ENCODE data around the gene FSTL1.
A peak's percentile ranks its signal among the peaks of the same experiment; 100 is the strongest.

FSTL1 gene, protein sequence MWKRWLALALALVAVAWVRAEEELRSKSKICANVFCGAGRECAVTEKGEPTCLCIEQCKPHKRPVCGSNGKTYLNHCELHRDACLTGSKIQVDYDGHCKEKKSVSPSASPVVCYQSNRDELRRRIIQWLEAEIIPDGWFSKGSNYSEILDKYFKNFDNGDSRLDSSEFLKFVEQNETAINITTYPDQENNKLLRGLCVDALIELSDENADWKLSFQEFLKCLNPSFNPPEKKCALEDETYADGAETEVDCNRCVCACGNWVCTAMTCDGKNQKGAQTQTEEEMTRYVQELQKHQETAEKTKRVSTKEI

DNA sequence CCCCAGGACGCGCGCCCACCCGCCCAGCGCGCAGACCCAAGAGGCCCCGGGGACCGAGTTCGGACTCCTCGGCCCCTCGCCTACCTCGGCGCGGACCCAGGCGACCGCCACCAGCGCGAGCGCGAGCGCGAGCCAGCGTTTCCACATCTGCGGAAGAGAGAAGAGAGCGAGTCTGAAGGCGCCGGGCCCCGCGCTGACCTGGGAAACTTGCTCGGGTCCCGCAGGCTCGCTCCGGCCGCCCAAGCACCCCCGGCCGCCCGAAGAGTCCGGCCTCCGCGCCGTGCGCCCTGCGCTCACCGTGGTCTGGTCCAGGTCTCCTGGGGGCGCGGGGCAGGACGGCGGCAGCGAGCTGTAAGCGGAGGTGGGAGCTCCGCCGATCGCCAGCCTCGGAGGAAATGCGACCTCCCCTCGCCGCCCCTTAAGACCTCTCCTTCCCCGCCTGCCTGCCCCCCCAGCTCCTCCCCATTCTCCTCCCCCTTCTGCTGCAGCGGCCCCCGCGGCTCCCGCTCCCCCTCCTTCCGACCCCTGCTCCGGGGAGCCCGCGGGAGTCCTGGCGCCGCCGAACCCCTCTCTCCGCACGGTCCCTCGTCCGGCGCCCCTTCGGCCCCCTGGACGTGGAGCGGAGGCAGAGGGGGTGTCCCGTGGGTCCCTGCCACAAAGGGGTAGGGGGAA lies at the start of gene FSTL1:
FSTL1 (minus strand) TSS at position 393 of the 672 bp plus-strand sequence; CDS start at position 147, 246 bp downstream.
- DNase-seq: peak; percentile 25

DNA sequence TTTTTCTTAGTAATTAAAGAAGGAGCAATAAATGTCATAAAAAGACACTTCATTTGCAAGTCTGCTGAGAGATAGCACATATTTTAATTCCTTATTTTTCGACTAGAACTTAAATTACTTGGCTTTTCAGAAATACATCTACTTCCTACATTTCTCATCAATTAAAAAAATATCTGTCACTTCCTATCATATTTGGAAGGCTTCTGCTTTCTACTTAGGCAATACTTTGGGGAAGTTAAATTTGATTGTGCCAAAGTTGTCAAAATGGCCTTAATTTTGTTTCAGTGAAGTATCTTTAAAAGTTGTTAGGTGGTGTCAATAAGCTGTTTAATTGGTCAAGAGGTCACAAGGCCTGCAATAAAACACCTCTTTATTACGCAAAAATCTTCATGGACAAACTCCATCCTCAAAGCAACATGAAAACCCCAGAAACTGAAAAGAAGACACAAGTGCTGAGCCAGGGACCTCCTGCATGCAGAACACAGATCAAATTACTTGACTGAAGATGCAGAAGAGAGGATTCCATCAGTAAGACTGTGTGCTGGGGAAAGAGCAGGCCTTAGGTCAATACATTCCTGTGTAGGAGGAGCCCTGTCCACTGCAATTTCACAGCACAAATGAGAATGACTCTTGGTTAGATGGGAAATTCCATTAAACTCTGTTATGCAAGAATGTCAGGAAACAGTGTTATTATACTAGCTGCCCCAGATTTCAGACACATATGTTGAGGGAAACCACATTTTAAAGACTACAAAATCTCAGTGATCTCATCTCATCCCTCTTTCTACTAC lies 48.0 kb upstream of the FSTL1 start:
- DNase-seq: no peak

DNA sequence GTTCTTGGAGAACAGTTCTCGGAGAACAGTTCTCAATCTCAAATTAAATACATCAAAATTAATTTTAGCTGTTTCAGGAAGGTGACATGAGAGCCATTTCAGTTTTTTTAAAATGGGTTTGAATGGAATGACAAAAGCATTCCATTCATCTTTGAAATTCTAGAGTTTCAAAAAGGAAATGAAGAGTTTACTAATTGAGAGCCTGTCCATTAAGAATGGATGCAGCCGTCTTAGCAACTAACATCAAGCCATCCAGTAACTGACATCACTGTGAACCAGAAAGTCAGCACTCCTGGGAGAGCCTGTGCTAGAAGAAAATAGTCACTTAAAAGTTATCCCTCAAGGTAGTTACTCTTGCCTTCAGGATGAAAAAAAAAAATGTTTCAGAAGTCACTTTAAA lies 47.0 kb upstream of the FSTL1 start:
- no peak for DNase-seq

DNA sequence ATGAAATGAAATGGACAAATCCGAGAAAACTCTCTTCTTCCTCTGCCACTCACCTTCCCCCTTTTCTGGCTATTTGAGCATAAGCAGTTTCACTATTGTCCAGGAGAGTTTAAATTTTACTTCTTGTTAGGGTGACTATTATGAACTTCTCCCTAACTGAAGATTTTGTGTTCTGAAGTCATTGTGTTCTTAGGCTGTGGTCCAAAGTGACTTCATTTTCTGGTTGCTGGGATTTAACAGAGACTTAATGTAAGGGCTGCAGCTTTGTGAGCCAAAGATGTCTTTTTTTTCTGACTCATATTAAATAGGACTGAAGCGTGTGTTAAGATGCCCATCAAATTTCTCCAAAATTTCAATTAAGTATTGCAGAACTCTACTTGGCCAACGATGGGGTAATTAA lies 46.5 kb upstream of the FSTL1 start:
- no peak for DNase-seq

DNA sequence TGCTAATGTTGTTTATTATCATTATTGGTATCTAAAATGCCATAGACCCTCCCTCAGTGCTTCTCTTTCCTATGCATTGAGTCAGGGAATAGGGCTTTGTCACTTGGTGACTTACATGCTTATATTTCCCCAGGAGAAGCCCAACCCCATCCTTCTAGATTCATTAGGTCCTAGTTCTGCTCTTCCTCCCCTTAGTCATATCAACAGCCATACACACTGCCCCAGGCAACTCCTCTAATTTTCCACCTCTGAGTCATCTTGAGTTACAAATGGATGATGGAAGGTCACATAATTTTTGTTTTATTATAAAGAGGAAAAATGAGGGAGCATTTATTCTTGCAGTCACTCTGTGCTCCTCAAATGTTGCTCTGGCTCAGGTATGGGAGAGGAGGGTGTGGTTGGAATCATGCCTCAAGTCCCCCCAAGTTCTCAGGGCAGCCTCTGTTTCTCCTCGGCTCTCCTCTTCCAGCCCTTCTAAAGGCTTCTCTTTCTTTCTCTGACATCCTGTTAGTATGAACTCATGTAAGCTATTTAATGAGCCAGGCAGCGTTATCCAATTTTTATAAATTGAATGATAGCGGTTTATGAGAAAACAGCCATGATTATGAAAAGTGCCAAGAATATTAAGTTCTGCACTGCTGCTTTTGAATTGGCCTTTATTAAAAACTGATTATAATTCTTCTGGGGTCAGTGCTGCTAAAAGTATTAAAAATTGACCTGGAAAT lies 45.6 kb upstream of the FSTL1 start:
- DNase-seq: no peak

DNA sequence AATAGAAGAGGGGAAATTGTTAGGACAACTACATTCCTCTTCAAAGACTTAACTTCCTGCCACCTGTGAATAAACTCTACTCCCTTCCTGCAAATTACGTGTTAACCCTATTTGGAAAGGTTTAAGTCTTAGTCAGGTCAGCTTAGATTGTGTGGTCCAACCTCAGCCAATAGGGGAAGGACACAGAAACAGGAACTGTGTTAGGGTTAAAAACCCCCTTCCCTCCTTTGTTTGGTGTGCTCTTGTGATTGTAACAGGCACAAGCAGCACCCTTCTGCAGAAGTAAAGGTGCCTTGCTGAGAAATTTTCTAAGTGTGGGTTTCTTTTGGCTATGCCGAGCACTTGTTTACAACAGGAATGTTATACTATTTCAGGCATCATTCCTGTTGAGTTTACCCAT lies 45.0 kb upstream of the FSTL1 start:
- no peak for DNase-seq

DNA sequence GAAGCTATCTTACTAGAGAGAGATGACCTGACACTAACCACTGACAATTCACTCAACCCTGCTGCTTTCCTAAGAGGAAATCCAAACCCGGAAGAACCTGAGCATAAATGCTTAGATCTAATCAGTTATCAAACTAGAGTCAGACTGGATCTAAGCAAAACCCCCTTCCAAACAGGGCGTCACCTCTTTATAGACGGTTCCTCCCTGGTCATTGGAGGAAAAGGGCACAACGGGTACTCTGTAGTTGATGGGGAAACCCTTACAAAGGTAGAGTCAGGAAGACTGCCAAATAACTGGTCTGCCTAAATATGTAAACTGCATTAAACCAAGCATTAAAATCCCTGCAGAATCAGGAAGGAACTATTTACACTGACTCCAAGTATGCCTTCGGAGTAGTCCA lies 41.3 kb upstream of the FSTL1 start:
- no peak for DNase-seq

DNA sequence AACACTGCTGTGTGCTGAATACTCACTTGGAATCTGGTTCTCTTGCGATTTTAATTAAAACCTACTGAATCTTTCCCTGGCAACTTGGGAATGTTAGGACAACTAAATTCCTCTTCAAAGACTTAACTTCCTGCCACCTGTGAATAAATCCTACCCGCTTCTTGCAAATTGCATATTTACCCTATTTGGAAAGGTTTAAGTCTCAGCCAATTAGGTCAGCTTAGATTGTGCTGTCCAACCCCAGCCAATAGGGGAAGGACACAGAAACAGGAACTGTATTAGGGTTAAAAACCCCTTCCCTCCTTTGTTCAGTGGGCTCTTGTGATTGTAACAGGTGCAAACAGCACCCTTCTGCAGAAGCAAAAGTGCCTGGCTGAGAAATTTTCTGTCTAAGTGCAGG lies 38.6 kb upstream of the FSTL1 start:
- no peak for DNase-seq

DNA sequence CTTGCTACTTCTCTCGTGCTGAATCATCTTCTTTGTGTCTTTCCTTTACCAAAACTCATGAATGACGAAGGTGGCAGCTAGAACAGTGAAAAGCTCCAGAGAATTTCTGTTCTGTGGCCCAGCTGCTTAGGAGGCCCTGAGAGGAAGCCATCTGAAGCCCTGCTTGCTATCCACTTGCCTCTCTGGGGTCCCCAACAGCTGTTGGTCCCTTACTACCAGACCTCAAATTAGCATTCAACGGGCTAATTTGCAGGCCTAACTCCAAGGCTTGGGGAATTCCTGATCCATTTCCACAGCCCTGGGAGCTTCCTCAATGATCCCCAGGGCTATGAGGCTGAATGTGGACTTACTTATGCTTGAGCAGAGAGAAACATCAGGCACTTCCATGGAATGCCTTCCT lies 37.5 kb upstream of the FSTL1 start:
- DNase-seq: no peak

DNA sequence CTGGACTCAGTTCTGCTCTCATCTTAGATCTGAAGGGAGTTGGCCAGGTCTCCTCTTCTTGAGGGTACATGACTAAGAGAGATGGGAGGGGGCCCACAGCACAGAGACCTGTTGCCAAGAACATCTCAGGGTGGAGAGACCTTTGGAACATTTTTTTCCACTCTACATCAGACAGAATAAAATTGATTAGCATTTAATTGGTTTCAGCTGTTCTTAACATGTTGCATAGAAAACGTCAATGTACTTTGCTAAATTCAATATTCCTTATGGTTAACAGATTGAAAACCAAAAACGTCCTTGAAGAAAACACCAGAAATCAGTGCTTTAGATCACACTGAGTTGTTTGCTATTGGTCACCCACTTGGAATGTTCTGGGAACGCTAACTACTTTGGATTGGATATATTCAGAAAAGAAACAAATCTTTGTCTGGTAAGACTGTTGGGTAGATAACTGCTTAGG lies 36.4 kb upstream of the FSTL1 start:
- no peak for DNase-seq

DNA sequence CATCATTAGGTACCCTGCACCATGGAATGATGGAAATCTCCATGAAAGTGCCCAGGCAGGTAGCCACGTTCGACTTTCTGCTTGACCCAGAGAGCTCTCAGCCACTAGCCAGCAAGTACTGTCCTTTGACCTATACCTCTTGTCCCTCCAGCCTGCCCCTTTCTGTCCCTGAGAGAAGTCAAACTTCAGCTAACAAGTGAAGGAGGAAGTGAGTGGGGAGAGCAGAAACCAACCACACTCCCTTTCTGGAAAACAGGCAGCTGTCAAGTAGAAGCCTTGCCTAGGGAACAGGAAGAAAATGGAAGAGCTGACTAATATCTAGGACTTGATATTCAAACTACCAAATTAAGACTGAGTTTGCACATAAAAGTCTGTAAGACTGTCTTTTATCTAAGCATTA lies 30.3 kb upstream of the FSTL1 start:
- no peak for DNase-seq

DNA sequence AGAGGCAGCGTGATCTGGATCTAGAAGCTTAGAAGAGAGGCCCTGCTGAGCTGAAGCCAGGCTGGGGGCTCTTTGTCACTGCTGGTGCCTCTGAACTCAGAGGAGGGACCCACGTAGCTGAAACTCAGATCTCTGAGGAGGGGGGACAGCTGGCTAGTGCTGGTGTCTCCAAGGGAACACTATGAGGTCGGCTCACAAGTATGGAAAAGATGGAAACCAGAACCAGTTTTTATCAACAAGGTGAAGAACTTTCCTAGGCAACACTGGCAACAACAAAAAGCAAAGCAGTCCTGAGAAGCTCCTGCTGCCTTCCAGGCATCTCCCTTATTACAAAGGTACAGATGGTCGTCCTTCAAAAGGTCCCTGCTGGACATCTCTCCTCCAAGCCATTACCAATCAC lies 27.0 kb upstream of the FSTL1 start:
- DNase-seq: no peak

DNA sequence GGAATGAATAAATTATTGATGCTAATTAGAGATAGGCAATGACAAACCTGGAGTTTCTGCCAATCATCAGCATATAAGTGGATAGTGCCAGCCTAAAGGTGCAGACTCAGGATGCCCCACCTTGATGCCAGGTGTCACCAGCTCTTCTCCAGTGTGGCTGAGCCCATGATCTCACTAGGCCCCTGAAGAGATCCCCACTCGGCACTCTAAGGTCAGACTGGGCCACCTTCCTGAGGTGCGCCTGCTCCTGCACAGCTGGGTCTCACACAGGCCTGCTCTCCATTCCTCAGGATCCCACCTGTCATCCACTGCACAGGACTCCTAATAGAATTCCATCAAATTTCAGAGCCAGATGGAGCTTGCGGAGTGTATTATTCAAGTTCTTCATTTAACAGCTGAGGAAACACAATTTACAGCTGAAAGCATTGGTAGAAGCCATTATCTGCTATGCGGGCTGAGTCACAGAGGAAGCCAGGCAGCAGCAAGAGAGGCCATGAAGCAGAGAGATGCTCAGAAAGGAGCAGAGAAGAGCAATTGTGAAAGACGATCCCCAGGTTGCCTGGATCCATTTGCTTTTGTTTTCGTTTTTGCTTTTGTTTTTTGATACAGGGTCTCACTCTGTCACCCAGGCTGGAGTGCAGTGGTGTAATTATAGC lies 25.1 kb upstream of the FSTL1 start:
- no peak for DNase-seq

DNA sequence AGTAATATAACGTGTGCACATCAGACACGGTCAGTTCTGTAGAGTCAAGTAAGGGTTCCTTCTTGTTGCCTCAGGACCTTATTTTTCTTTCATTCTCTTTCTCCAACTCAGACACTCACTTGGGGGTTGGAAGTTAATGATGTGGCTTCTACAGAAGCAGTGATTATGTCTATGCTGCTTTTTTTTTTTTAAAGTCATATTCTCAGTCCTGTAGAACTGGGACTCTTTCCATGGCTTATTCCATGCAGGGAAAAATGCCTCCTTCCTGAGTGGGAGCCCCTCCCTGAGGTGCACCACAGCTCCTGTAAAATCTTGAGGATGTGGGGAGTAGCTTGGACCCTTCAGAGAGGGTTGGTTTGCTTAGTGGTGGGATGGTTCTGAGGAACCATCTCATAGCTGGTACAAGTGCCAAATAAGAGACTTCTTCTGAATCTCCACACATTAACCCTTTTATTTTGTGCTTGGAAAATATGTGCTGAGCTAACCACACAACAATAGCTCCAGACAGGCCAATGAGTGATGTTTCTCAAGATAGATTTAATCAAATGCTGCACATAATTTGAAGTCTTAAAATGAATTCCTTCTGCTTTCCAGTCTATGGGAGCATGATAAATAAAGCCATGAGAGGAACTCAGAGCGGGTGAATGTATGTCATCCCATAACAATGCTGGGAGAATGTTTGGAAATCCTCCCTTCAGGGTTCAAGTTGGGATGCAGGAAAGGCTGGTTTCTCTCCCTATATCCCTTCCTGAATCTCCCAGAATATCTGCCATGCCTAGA lies 23.3 kb upstream of the FSTL1 start:
- no peak for DNase-seq

DNA sequence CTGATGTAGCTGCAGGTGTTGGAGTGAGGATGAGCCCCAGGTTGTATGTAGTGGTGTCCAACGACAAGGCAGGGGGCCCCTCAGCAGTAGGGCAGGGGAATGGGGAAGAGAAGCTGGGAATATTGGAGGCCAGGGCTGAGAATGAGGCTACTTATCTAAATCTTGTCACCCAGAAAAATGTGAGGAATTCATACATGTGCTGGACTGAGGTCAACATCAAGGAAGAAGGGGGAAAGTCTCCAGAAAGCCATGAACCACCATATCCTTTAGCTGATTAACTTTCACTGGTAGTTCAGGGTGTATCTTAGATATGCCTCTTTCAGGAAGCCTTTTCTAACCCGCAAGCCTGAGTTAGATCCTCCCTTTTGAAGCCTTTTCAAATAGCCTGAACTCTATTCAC lies 22.6 kb upstream of the FSTL1 start:
- no peak for DNase-seq

DNA sequence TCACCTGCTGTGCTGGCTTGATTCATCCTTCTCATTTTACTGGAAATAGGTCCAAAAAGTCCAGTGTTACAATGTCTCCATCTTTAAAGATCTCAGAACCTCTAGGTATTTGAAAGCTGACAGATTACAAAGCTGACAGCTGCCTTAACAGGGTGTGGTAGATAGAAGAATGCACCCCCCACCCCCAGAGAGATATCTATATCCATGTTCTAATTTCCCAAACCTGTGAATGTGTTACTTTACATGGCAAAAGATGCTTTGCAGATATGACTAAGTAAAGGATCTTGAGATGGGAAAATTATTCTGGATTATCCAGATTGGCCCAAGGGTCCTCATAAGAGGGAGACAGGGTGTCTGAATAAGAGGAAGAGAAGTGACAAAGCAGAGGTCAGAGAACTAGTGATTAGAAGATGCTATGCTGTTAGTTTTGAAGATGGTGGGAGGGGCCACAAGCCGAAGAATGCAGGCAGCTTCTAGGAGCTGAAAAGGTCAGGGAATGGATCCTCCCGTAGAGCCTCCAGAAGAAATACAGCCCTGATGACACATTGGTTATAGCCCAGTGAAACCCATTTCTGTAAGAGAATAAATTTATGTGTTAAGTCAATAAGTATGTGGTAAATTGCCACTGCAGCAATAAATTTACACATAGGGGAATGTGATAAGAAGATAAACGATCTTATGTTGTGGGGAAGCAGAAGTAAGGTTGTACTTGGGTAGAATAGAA lies 21.5 kb upstream of the FSTL1 start:
- DNase-seq: no peak

DNA sequence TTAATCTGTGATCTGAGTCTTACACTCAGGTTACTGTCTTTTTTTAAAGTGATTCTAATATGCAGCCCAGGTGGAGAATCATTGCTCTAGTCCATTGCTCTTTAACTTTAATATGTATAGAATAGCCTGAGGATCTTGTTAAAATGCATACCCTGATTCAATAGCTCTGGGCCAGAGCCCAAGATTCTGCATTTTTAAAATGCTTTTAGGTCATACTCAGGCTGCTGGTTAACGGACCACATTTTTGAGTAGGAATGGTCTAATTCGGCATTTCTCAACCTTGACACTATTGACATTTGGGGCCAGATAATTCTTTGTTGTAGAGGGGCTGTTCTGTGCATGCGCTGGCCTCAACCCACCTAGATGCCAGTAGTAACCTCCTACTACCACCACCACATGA lies 20.9 kb upstream of the FSTL1 start:
- no peak for DNase-seq

DNA sequence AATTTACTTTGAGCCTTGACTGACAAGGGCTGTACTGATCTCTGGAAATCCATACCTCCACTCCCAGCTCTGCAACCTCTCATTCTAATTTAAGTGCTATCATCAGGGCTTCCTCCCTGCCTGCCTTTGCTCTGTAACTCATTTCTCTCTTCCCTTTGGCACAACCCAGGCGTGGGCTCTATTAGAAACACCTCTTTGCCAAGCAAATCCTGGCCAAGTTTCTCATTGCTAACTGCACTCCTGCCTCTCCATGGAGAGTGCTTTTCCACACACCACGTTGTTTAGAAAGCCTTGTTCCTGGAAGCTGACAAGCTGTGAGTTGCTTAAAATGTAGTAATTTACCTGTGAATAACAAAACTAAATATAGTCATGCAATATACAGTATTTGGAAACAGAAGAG lies 20.1 kb upstream of the FSTL1 start:
- DNase-seq: peak; percentile 27

DNA sequence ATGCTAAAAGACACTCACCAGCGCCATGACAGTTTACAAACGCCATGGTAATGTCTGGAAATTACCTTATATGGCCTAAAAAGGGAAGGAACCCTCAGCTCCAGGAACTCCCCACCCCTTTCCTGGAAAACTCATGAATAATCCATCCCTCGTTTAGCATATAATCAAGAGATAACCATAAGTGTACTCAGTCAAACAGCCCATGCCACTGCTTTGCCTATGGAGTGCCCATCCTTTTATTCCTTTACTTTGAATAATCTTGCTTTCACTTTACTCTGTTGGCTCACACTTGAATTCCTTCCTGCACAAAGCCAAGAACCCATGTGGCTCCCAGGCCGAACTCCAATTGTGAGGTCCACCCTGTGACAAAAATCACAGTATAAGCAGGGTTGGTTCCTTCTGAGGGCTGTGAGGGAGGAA lies 19.1 kb upstream of the FSTL1 start:
- DNase-seq: peak; percentile 35

DNA sequence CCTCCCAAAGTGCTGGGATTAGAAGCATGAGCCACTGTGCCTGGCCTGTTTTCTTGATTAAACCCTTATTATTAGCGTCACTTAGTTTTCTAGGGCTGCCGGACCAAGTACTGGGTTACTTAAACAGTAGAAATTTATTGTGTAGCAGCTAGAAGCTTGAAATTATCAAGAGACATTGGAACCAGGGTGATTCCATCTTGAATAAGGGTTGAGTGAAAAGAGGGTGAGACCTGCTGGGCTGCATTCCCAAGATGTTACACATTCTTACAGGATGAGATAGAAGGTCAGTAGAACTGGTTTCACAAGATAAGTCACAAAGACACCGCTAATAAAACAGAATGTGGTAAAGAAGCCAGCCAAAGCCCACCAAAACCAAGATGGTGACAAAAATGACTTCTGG lies 18.6 kb upstream of the FSTL1 start:
- DNase-seq: no peak

All from midbrain (tissue), 1 donor.